HG03442 (cell line): Measurements from ENCODE around the gene ENTREP1.

Source experiments
- ATAC-seq: cut with Tn5 transposase; IDR thresholded peaks from one replicate; pipeline ENCODE4 v1.9.1; 2021; ENCODE audit warnings: mild to moderate bottlenecking, moderate library complexity; ENCODE audit not compliant: unreplicated experiment

ENTREP1 gene

GRCh38 chr9:69319324-69320025, 5.5 kb upstream of the ENTREP1 start:
- ATAC-seq: no peak

GRCh38 chr9:69322256-69322655, 2.8 kb upstream of the ENTREP1 start:
- no peak for ATAC-seq

- ATAC-seq: no peak
Observed at GRCh38 chr9:69323861-69324260, 1.2 kb upstream of the ENTREP1 start.

- ATAC-seq: peak; percentile 4
Observed at GRCh38 chr9:69325409-69326212, 596 bp downstream of the ENTREP1 start.

DNA sequence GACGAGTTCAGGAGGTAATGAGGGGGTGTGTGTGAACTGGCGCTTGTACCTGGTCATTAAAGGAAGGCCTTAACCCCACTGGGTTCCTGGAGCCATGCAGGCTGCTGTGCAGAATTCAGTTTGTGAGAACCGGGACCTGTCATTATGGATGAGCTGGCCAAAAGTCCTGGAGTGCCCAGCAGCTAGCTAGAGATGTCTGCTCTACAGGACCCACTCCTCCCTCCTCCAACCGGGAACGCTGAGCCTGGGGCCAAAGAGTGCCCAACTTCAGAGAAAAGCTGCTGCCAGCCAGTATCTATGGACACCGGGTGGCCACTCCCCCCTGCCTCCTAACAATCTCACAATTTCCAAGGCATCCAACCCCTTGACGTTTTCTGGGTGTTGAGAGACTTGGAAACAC, 1.2 kb downstream of the ENTREP1 start:
- ATAC-seq: no peak

DNA sequence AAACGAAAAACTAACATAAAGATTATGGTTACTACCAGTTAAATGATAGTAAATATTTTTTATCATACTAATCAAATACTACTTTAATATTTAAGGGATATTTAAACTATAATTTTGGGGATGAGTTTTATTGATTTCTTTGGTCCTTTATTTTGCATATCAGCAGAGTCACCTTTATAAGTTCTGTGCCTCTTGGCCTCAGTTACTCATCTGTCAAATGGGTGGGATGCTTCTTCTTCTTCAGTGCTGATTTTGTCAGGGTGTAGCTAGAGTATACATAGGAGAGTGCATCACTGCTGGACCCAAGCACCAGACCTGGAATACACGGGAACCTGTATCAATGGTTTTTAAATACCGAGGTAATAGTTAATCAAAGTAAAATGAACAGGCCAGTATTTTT, 5.6 kb downstream of the ENTREP1 start:
- no peak for ATAC-seq

DNA sequence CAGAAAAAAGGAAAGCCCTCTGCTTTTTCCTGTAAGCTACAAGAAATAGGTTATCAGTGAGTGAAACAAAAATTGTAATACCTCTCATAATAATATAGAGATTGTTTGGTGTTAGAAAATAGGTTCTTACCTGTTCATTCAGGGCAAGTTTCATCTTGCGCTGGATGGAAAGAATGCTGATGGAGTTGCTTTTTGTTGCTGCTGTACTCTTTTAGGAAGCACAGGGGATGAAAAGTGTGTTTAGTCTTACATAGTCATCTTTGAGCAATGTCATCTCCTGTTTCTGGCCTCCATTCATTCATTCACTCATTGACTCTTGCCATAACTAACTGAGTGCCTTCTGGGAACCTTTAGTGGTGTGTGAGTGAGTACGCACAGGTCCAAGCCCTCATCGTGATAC, 6.4 kb downstream of the ENTREP1 start:
- no peak for ATAC-seq

GRCh38 chr9:69332067-69332685, 7.2 kb downstream of the ENTREP1 start:
- ATAC-seq: no peak

- ATAC-seq: no peak
Observed at GRCh38 chr9:69333716-69334115, 8.7 kb downstream of the ENTREP1 start.

GRCh38 chr9:69334317-69334716, 9.3 kb downstream of the ENTREP1 start:
- no peak for ATAC-seq

DNA sequence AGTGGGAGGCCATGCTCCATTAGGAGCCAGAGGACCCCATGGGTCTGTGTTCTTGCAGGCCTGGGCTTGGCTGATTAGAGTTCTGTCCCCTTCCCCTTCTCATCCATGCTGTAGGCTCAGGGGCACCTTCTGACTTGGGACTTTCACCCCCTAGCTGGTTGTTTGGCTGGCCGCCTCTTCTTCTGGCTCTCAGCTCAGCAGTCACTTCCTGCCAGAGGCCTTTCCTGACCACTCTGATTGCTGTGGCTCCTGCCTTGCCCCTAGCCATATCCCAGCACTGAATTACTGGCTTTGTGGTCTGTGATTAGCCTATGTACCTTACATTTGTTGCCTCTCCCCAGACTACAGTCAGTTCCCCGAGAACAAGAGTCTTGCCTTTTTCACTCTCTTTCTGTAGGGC, 14.6 kb downstream of the ENTREP1 start:
- no peak for ATAC-seq

DNA sequence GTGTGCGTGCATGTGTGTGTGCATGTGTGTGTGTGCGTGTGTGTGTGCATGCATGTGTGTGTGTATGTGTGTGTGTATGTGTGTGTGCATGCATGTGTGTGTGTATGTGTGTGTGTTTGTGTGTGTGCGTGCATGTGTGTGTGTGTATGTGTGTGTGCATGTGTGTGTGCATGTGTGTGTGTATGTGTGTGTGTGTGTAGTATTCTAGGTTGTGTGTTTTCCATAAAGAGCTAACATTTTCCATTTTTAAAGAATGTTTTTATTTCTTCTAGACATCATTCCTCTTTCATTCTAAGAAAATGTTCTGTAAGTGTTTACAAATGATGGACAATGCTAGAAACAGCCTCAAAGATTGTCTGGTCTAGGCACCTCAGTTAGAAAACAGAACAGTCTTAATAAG, 15.6 kb downstream of the ENTREP1 start:
- ATAC-seq: no peak

DNA sequence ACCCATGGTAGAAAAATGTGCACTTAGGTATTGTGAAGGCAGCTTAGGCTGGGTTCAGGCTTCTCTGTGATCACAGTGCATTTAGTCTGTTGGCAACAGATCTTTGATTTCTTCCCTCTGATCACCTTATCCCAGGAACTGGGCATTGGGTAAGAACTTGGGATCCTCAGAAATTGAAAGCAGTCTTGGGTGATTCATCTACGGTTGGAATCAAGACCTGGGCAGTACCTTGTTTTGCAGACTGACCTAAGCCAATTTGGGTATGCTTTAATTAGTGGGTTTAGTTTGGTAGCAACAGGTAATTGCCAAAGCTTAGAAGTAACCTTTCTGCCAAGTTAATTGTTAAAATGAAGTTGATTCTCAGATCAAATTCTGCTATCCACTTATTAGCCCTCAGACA, 17.8 kb downstream of the ENTREP1 start:
- no peak for ATAC-seq

GRCh38 chr9:69344459-69344858, 19.4 kb downstream of the ENTREP1 start:
- no peak for ATAC-seq

DNA sequence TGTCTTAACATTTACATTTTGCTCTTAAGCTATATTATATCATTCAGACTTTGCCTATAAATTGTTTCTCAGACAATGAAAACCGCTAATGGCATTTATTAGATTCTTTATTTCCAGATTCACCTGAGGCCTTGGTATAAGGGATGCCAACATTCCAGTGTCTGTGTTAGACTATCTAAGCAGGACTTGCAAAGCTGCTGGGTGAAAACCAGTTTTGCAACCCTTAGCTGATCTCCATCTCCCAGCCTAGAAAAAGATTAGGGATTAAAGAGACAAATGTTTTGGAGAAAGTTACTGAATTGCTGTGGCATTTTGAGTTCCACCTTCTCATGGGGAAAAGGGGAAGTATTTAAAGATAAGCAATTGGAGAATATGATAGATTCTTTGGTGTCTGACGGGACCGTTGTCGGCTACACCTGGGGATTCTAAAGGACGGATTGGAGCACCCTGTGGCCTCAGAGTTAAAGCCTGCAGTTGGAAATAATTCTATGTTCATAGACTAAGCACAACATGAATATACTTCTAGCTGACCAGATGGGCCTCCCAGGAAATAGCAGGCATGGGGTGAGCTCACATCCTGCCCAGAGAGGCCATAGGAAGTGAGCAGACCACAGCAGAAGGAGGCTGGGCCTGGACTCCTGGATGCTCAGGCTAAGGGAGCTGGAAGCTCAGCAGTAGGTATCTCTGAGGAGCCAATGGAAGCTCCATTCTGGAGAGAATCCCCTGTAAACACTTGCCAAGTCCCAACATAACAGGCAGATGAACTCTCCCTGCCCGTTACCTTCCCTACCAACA, 21.8 kb downstream of the ENTREP1 start:
- no peak for ATAC-seq

DNA sequence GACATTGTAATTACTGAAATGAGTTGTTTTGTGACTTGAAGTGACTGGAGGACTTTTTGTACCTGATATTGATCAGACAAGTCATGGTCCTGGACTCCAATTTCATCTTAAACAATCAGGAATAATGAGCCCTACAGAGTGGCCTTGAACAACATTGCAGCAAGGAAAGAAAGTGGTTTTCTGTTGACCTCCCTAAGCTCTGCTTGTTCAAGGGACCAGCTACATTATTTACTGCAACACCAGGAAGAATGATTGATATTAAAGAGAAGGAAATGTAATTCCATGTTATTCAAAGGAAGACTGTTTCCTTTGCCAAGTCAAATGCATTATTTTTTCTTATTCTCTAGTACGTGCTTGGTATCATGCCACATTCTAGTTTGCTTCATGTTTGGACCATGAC, 22.6 kb downstream of the ENTREP1 start:
- ATAC-seq: no peak

- no peak for ATAC-seq
Observed at GRCh38 chr9:69351227-69351626, 26.2 kb downstream of the ENTREP1 start.

- no peak for ATAC-seq
Observed at GRCh38 chr9:69355232-69355631, 30.2 kb downstream of the ENTREP1 start.

DNA sequence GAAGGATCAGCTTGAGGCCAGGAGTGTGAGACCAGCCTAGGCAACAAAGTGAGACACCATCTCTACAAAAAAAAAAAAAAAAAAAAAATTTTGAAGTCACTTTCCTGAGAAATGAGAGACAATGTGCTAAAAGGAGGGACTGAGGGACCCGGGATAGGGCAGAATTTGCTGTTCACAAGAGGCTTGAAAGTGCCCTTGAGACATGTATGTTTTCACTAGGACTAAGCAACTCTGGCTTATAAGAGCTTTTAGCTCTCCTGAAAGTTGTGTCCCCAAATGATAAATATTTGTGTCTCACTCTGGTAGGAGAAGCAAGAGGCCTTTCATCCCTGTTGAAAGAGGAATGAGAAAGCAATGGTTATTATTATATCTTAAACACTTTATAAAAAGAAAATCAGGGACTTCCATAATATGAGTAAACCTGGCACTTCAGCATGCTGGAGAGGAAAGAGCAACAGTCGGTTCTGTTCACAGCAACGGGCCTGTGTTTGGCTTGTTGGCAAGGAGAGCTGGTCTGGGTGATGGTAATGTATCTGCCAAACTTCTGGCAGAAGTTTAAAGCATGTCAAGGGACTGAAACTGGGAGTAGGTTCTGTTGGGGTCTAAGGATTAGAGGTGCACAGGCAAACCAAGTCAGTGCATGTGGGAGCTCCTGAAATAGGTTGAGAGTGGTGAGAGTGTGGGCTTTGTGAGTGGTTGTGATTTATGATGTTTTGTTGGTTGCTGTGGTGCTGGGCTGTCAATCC, 32.2 kb downstream of the ENTREP1 start:
- no peak for ATAC-seq

GRCh38 chr9:69357821-69358220, 32.8 kb downstream of the ENTREP1 start:
- ATAC-seq: no peak

GRCh38 chr9:69363191-69363590, 38.2 kb downstream of the ENTREP1 start:
- ATAC-seq: no peak
